IPS-15b (cell line): ENCODE measurements around the gene ATP5F1A.
"Not testable (repeated sequence)": the region's sequence is repeated elsewhere in the genome, so short reads cannot be mapped to it uniquely, and the experiment has no call there.

Source experiments
- H3K27me3 ChIP-seq: one replicate; pipeline ENCODE4 v1.6.1; 2013; ENCODE audit warnings: low read length; ENCODE audit not compliant: control insufficient read depth, insufficient read depth
- H3K36me3 ChIP-seq: one replicate; pipeline ENCODE4 v1.6.1; 2013; ENCODE audit warnings: low read length; ENCODE audit not compliant: control insufficient read depth, insufficient read depth
- H3K4me1 ChIP-seq: one replicate; pipeline ENCODE4 v1.6.1; 2013; ENCODE audit warnings: mild to moderate bottlenecking, low read length; ENCODE audit not compliant: control insufficient read depth, insufficient read depth
- H3K4me3 ChIP-seq: one replicate; pipeline ENCODE4 v1.5.1; 2013; ENCODE audit warnings: low read depth, low read length
- H3K9ac ChIP-seq: one replicate; pipeline ENCODE4 v1.6.1; 2013; ENCODE audit warnings: low read depth, mild to moderate bottlenecking, low read length
- H3K9me3 ChIP-seq: one replicate; pipeline ENCODE4 v1.6.1; 2013; ENCODE audit warnings: mild to moderate bottlenecking, low read length; ENCODE audit not compliant: control insufficient read depth, insufficient read depth

Gene ATP5F1A

DNA sequence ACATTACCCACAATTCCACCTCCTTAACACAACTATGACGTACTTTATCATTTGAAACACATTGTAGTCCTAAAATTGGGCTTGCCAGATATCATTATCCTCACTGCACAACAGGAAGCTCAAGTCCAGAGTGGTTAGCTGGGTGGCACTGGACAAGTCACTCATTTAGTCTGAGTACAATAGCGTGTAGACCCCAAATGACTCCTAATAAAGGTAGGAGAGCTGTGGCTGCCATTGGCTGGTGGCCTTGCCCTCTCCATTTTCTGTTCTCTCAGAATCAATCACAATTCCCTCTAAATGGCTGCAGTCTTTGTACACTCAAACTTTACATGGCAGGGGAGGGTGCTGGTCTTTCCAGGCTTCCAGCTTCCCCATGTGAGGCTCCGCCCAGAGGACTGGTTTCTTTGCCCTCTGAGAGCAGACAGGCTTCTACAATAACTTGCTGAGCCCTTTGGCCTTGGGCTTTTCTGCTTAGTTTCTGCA, 37.7 kb downstream of the ATP5F1A start:
- H3K9me3 ChIP-seq = no peaks in the 10 kb centered on the region
- H3K9ac ChIP-seq = no peak overlapping the region
- no peaks in the 10 kb centered on the region for H3K36me3 ChIP-seq
- no peaks in the 10 kb centered on the region for H3K27me3 ChIP-seq
- H3K4me3 ChIP-seq = no peak overlapping the region
- H3K4me1 ChIP-seq = no peaks in the 10 kb centered on the region

DNA sequence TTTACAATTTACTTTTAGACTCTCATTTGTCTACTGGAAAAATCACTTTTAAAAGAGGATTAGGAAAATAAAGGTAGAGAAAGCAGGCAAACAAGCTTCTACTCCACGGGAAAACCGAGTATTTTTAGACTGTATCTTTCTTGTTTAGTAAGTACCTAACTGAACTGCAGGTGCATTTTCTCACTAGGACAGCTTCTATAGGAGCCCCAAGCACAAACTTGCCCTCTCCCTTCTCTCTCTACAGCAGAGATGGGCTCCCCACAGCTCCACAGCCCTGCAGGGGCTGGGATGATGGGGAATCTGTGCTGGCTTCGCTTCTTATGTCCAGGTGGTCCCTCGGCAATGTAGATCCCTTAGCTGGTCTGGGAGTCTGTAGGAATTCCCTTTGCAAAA, 42.3 kb downstream of the ATP5F1A start:
- Histone ChIP-seq H3K9ac (no peak overlapping the region), H3K9me3 (no peaks in the 10 kb centered on the region), H3K36me3 (no peaks in the 10 kb centered on the region), H3K4me3 (no peak overlapping the region), H3K27me3 (no peaks in the 10 kb centered on the region), H3K4me1 (no peaks in the 10 kb centered on the region)

DNA sequence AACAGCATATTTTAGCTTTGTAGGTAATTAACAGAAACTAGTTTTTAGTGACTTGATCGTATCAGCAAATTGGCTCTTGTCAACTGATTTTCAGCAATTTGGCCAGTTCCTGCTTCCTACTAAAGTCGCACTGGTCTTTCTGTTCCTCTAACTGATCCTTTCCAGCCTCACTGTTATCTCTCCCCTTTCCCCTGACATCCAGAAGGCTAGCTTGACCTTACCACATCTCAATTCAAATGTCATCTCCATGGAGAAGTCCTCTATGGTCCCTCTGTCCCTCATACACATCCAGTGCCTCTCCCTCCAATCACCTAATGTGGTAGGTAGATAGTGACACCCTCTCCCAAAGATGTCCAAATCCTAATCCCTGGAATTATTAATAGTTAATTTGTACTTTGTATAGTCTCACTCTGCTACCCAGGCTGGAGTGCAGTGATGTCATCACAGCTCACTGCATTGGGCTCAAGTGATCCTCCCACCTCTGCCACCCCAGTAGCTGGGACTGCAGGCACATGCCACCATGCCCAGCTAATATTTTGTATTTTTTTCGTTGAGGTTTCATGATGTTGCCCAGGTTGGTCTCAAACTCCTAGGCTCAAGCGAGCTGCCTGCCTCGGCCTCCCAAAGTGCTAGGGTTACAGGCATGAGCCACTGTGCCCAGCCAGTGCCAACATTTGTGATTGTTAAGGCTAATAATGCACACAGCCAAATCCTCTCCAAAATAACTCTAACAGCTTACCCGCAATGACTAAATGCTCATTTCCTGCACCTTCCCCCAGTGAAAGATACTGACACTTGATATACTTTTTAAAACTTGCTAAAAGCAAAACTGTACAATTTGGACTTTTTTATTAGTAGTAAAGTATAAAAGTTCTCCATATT, 42.9 kb downstream of the ATP5F1A start:
- Histone ChIP-seq H3K9me3 (no peaks in the 10 kb centered on the region), H3K36me3 (no peaks in the 10 kb centered on the region), H3K9ac (no peak overlapping the region), H3K4me1 (no peaks in the 10 kb centered on the region), H3K27me3 (no peaks in the 10 kb centered on the region), H3K4me3 (no peak overlapping the region)

DNA sequence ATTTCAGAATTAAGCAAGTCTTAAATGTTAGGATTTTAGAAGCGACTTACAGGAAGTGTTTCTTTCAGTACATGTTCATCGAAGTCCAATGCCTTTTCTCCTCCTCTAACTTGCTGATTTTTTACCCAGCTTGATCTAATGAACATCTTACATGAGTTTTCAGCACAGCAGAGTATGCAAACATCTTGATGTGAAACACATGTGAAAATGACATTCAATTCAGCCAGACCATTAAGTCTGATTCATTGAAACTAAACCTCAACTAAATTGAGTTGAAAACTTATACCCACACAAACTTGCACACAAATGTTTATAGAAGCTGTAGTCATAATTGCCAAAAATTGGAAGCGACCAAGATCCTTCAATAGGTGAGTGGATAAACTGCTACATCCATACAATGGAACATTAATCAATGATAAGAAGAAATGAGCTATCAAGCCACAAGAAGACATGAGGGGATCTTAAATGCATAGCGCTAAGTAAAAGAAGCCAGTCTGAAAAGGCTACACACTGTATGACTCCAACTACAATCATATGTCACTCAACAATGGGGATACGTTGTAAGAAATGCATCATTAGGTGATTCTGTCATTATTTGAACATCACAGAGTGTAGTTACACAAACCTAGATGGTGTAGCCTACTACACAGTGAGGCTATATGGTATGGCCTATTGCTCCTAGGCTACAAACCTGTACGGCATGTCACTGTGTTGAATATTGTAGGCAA, 44.6 kb downstream of the ATP5F1A start:
- Histone ChIP-seq H3K4me1 (no peaks in the 10 kb centered on the region), H3K27me3 (no peaks in the 10 kb centered on the region), H3K9me3 (no peaks in the 10 kb centered on the region), H3K9ac (no peak overlapping the region), H3K36me3 (no peaks in the 10 kb centered on the region), H3K4me3 (no peak overlapping the region)

DNA sequence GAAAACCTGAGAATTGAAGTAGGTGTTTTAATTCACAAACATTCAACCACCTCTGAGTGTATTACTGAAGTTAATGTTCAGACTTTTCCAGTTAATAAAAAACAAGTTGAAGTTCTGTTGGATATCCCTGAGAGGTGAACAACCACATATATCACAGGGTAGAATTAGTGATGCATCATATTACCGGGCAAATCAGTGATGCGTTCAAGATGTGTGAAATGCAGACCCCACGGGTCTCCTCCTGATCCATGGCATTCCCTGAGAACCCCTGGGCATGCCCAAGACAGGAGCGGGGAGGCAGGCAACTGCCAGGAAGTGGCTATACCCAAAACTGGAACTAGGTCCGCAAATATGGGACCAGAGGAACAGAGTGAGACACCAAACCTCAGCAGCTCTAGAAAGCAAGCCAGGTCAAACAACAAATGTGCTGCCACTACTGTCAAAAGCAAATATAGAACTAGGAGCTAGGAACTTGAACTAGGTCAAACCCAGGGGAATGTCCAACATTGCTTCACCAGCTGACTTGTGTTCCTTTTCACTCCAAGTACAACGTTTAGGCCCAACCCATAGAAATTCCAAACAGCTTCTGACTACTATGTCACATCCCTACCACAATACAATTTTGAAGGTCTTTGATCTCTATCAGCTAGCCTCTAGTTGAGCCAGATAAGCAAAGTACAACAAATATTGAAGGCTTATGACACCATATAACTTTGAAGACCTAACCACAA, 46.2 kb downstream of the ATP5F1A start:
- no peaks in the 10 kb centered on the region for H3K9me3 ChIP-seq
- H3K27me3 ChIP-seq = no peaks in the 10 kb centered on the region
- no peak overlapping the region for H3K4me3 ChIP-seq
- H3K36me3 ChIP-seq = no peaks in the 10 kb centered on the region
- no peak overlapping the region for H3K9ac ChIP-seq
- no peaks in the 10 kb centered on the region for H3K4me1 ChIP-seq

DNA sequence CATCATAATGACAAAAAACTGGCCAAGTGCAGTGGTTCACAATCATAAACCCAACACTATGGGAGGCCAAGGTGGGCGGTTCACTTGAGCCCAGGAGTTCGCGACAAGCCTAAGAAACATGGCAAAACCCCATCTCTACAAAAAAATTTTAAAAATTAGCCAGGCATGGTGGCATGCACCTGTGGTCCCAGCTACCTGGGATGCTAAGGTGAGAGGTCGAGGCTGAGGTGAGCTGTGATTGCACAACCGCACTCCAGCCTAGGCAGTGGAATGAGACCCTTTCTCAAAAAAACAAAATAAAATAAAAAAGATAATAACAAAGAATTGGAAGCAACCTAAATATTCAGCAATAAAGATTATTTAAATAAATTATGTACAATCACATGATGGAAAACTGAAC, 47.8 kb downstream of the ATP5F1A start:
- Histone ChIP-seq H3K4me3 (no peak overlapping the region), H3K9ac (no peak overlapping the region), H3K4me1 (no peaks in the 10 kb centered on the region), H3K9me3 (no peaks in the 10 kb centered on the region), H3K27me3 (no peaks in the 10 kb centered on the region), H3K36me3 (no peaks in the 10 kb centered on the region)

DNA sequence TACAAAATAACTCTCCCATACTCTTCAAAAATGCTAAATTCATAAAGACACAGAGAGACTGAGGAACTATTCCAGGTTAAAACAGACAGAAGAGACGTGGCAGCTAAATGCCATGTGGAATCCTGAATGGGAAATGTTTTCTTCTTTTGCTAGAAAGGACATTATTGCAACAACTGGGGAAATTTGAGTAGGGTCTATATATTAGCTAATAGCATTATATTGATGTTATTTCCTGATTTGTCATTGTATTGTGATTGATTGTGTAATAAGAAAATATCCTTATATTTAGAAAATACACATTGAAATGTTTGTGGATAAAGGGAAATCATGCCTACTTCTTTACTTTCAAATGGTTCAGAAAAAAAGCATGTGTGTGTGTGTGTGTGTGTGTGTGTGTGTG, 49.5 kb downstream of the ATP5F1A start:
- Histone ChIP-seq H3K4me3 (no peak overlapping the region), H3K36me3 (no peaks in the 10 kb centered on the region), H3K9ac (no peak overlapping the region), H3K27me3 (no peaks in the 10 kb centered on the region), H3K4me1 (no peaks in the 10 kb centered on the region), H3K9me3 (no peaks in the 10 kb centered on the region)

DNA sequence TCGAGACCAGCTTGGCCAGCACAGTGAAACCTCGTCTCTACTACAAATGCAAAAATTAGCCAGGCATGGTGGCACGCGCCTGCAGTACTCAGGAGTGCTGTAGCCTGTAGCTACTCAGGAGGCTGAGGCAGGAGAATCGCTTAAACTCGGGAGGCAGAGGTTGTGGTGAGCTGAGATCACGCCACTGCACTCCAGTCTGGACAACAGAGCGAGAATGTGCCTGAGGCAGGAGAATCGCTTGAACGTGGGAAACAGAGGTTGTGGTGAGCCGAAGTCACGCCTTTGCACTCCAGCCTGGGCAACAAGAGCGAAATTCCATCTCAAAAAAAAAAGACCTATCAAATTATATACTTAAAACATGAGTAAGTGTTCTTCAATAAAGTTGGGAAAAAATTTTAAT, 50.7 kb downstream of the ATP5F1A start:
- H3K36me3 ChIP-seq, H3K27me3 ChIP-seq, H3K4me1 ChIP-seq, H3K9me3 ChIP-seq, H3K9ac ChIP-seq, H3K4me3 ChIP-seq: not testable (repeated sequence)

DNA sequence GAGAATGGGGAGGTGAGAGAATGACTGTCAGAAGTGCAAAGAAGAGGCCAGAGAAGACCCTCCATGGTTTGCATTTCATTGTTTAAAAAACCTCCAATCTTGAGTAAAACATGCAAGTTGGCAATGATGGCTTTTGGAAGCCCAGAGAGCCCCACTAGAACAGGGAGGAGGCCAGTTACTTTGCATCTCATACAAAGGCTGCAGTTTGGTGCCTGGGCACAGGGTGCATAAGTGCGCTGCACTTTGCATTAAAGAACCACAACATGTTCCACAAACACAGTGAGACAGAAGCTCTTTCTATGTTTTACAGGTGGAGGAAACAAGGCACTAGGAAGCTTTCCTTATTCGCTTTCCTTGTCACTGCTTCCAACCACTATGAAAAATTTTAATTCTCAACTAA, 51.4 kb downstream of the ATP5F1A start:
- Histone ChIP-seq H3K4me1 (no peaks in the 10 kb centered on the region), H3K4me3 (no peak overlapping the region), H3K9ac (no peak overlapping the region), H3K27me3 (no peaks in the 10 kb centered on the region), H3K36me3 (no peaks in the 10 kb centered on the region), H3K9me3 (no peaks in the 10 kb centered on the region)

DNA sequence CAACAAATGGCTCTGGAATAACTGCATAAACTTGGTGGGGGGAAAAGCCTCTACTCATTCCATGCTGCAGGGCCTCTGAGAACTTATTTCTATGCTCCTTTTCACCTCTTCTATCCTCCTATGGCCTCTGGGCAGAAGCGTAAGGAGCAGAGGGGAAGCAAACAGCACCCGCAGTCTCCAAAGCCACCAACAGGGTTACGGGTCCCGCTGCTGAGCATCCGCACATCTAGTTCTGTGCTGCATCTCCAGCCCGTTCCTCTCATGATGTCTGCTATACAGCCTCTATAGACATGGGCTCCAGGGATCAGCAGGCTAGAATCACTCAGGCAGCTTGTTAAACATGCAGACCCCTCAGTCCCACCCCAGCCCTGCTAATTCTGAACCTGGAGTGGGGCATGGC, 52.0 kb downstream of the ATP5F1A start:
- Histone ChIP-seq H3K36me3 (no peaks in the 10 kb centered on the region), H3K9ac (no peak overlapping the region), H3K27me3 (no peaks in the 10 kb centered on the region), H3K4me1 (no peaks in the 10 kb centered on the region), H3K4me3 (no peak overlapping the region), H3K9me3 (no peaks in the 10 kb centered on the region)

DNA sequence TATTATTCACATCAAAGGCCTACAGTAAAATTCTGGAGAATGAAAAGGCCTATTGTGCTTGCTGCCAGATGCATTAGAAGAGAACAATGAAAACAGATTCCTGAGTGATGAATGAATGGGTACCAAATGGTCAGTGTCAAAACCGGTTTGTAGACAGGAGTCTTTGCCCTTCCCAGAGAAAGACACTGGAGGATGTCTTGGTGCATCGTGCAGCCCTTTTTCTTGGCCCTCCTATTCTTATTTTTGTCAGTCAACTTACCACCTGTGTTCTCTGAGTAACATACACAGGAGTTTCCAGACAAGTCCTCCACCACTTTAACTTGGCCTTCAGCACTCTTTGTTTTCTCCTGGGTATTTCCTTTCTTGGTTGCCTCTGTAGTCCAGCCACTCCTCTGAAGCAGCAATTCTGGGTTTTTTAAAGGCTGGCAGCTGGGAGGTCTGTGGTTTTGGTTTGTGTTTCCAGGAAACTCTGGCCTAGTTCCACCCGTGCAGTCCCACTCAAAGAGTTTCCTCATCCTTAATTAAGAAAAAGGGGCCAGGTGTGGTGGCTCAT, 55.4 kb downstream of the ATP5F1A start:
- no peaks in the 10 kb centered on the region for H3K36me3 ChIP-seq
- H3K9ac ChIP-seq = no peak overlapping the region
- H3K9me3 ChIP-seq = no peaks in the 10 kb centered on the region
- H3K4me1 ChIP-seq = peaks cover 2% of the 10 kb centered on the region
- no peaks in the 10 kb centered on the region for H3K27me3 ChIP-seq
- no peak overlapping the region for H3K4me3 ChIP-seq
